SK-N-SH (cell line): ENCODE measurements around the gene ZBED5.

Source experiments
- MEF2A ChIP-seq: IDR thresholded peaks from 2 replicates; pipeline ENCODE4 v1.4.0; 2012; ENCODE audit warnings: low read depth, borderline replicate concordance
- TF ChIP-seq, protein P1 (sequence below): fragments of 200-600 bp; sonication (generic); IDR thresholded peaks from 2 replicates; pipeline ENCODE4 v1.6.1; 2017; ENCODE audit warnings: antibody characterized with exemption, mild to moderate bottlenecking, moderate library complexity

DNA sequence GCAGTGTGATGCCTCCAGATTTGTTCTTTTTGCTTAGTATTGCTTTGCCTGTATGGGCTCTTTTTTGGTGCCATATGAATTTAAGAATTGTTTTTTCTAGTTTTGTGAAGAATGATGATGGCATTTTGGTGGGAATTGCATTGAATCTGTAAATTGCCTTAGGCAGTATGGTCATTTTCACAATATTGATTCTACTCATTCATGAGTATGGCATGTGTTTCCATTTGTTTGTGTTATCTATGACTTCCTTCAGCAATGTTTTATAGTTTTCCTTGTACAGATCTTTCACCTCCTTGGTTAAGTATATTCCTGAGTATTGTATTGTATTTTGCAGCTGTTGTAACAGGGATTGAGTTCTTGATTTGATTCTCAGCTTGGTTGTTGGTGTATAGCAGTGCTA is 18.3 kb upstream of the ZBED5 start:
- TF ChIP-seq, protein P1, sequence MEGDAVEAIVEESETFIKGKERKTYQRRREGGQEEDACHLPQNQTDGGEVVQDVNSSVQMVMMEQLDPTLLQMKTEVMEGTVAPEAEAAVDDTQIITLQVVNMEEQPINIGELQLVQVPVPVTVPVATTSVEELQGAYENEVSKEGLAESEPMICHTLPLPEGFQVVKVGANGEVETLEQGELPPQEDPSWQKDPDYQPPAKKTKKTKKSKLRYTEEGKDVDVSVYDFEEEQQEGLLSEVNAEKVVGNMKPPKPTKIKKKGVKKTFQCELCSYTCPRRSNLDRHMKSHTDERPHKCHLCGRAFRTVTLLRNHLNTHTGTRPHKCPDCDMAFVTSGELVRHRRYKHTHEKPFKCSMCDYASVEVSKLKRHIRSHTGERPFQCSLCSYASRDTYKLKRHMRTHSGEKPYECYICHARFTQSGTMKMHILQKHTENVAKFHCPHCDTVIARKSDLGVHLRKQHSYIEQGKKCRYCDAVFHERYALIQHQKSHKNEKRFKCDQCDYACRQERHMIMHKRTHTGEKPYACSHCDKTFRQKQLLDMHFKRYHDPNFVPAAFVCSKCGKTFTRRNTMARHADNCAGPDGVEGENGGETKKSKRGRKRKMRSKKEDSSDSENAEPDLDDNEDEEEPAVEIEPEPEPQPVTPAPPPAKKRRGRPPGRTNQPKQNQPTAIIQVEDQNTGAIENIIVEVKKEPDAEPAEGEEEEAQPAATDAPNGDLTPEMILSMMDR: no peak
- TF ChIP-seq MEF2A: no peak
